NOMO-1 treated with DMSO at 0.1 percent for 48 hours (cell line): Measurements from ENCODE around the gene CCDC159.

ENCODE experiments used
- DNase-seq: peaks from one replicate; lab custom pipeline; 2025; ENCODE audit not compliant: unreplicated experiment; lab: John Stamatoyannopoulos, UW

Gene CCDC159

DNA sequence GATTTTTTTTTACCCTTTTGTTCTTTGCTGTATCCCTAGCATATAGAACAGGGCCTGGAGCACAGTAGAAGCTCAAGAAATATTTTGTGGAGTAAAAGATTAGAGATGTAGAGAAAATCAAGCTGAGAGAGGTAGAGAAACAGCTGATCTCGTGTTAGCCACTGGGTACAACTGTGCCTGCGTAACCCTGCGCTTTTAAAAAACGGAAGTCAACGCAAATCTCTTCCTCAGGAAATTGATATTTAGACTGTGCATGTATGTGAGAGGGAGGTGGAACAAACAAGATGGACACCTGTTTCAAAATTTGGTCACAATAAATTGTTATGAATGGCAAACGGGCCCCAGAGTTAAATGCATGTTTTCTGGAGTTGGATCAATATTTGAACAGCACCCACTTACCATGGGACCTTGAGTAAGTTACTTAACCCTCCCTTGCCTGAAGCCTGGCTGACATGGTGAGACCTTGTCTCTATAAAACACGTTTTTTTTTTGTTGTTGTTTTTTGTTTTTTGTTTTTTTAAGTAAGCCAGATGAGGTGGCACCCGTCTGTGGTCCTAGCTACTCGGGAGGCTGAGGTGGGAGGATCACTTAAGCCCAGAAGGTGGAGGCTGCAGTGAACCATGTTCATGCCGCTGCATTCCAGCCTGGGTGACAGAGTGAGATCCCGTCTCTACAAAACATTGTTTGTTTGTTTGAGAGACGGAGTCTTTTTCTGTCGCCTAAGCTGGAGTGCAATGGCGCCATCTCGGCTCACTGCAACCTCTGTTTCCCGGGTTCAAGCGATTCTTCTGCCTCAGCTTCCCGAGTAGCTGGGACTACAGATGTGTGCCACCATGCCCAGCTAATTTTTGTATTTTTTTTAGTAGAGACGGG lies 41.1 kb downstream of the CCDC159 start:
- DNase-seq = peak; percentile 81

DNA sequence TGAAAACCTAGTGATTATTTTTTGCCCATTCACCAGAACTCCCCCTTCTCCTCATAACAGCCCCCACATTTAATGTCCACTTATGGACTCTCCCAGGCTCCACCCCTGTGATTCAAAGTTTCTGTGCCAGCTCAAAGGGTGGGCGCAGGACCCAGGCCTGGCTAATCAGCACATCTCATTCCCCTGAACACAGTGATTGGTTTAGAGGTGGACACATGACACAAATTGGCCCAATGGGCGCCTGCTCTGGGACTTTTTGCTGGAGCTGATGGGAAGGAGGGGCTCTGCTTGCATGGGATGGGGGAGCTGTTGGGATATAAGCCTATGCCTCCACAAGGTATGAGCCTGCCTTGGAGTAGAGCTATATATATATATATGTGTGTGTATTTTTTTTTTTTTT lies 44.0 kb downstream of the CCDC159 start:
- DNase-seq = no peak

DNA sequence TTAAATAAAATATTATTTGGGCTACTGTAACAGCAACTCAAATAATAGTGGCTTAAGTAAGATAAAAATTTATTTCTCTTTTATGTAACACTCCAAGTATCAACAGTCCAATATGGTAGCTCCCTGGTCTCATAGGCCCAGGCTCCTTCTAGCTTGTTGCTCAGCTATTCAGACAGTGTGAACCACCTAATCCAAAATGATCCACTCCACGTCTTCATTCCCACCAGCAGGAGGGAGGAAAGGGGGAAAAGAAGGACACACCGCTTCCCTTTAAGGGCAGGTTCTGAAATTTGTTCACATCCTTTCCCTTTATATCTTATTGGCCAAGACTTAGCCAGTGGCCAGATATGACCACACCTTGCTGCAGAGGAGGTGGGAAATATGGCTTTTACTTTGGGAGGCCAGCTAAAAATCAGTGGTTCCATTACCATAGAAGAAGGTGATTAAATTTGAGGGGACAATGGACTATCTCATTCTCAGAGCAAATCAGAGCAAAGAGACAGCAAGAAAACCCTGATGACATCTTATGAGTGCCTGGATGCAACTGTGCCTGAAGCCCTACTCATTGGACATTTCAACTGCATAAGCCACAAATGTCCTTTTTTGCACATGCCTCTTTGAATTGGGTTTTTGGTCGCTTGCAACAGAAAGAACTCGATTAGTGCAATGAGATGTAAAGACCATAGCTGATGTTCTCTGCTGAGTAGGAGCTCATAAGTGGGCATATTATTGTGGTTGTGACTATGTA lies 44.8 kb downstream of the CCDC159 start:
- DNase-seq = no peak

DNA sequence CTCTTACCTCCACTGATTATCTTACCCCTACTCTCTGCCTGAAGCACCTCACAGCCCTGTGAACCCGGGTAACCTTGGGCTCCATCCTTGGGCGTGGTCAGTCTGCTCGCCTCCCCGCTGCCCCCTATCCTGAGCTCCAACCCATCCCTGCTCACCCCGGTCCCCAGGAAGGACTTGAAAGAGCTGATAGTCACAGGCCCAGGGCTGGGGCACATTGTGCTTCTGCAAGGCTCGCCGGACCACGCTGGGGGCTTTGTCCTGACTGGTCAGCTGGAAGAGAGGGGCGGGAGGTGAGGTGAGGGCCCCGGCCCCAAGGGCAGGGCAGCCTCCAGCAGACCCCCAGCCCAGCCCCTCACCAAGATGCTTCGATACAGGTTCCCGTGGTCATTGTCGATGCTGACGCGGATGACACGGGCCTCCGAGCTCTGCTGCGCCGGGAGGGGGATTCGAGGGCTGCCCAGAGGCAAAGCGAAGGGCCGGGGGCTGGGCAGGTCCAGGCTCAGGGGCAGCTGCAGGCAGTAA lies 50.8 kb downstream of the CCDC159 start:
- no peak for DNase-seq

DNA sequence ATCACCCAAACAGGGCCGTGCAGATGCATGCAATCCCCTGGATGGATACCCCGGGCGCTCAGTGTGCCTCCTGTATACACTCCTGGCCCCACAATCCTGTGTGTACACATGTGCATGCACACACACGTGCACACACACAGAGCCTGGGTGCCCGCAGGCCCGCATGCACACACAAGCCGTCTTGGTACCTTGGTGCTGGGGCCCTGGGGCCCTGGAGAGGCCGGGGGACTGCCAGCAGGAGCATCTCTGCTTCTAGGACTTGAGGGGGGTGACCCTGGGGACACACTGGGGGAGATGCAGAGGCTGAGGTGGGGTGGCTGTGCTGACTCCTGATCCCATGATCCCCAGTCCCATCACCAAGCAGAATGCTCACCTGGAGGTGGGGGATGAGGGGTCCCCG lies 53.3 kb downstream of the CCDC159 start:
- no peak for DNase-seq

DNA sequence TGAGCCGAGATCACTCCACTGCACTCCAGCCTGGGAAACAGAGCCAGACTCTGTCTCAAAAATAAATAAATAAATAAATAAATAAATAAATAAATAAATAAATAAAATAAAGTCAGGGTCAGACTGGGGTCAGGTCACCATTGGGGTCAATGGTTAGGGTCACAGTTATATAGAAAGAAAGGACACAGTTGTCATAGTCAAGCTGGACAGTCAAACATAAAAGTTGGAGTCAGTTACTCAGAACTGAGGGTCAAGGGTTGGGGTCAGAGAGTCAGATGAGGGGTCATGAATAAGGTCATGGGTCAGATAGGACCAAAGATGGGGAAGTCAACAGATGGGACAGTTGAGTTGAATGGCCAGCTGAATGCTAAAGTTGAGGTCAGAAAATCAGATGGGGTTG lies 54.5 kb downstream of the CCDC159 start:
- DNase-seq = no peak

DNA sequence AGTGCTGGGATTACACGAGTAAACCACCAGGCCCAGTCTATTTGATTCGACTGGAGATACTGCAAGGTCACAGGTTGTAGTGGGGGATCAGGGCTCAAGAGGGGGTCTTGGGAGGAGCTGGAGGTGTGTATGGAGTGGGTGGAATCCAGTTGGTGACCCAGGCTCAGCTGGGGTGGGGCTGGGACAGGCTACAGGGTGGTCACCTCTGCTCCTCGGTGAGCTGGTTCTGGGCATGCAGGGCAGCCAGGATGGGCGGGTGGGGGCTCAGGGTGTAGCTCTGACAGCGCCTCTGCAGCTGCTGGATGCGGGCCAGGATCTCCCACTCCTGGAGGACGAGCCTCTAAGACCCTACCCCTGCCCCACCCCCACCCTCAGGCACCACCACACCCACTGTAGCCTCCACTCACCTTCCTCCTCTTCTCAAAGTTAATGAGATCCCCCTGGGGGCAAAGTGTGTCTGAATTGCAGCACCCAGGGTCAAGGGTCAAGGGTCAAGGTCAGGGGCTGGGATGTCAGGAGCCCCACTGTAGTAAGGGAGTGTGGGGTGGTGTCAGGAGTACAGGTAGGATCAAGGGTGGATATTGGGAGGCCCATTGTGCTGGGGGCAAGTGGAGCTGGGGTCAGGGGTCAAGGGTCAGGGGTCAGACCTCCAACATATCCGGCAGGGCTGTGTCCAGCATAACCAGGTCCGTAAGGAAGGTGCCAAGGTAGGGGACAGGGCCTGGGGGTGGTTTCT lies 55.7 kb downstream of the CCDC159 start:
- DNase-seq = no peak
